Trophoblast cell (in vitro differentiated cells and primary cell): Measurements from ENCODE around the gene LAMA5.

Experiments used
- DNase-seq, 2 donors: peaks; one replicate each; pipeline ENCODE4 v3.0.0-alpha.2; 2016
- H2AFZ ChIP-seq: 2 replicates; pipeline ENCODE4 v1.6.1; 2013; ENCODE audit warnings: low read length, moderate library complexity, mild to moderate bottlenecking; ENCODE audit not compliant: insufficient read depth, poor library complexity
- H2AK5ac ChIP-seq: 2 replicates; pipeline ENCODE4 v1.6.1; 2013; ENCODE audit warnings: mild to moderate bottlenecking, low read length
- H2BK120ac ChIP-seq: 2 replicates; pipeline ENCODE4 v1.6.1; 2013; ENCODE audit warnings: low read length, mild to moderate bottlenecking, moderate library complexity; ENCODE audit not compliant: insufficient read depth, poor library complexity
- H2BK12ac ChIP-seq: 2 replicates; pipeline ENCODE4 v1.6.1; 2013; ENCODE audit warnings: mild to moderate bottlenecking, low read length, moderate library complexity
- H2BK5ac ChIP-seq: 2 replicates; pipeline ENCODE4 v1.6.1; 2013; ENCODE audit warnings: low read length, low read depth, moderate library complexity, mild to moderate bottlenecking; ENCODE audit not compliant: poor library complexity
- H3K14ac ChIP-seq: 2 replicates; pipeline ENCODE4 v1.6.1; 2013; ENCODE audit warnings: mild to moderate bottlenecking, low read length
- H3K18ac ChIP-seq: 2 replicates; pipeline ENCODE4 v1.6.1; 2013; ENCODE audit warnings: mild to moderate bottlenecking, low read length
- H3K23ac ChIP-seq: 2 replicates; pipeline ENCODE4 v1.6.1; 2013; ENCODE audit warnings: low read length
- H3K27ac ChIP-seq: 2 replicates; pipeline ENCODE4 v1.5.1; 2013; ENCODE audit warnings: low read depth, mild to moderate bottlenecking, inconsistent platforms, low read length, moderate library complexity
- H3K27me3 ChIP-seq: 2 replicates; pipeline ENCODE4 v1.6.1; 2013; ENCODE audit warnings: inconsistent platforms, mild to moderate bottlenecking, low read length, moderate library complexity; ENCODE audit not compliant: insufficient read depth
- H3K36me3 ChIP-seq, 2 experiments: 1 replicate in 1 of 2; 2 replicates in 1 of 2; pipeline ENCODE4 v1.6.1; 2013; ENCODE audit warnings: low read length in 2 of 2, mild to moderate bottlenecking in 2 of 2, moderate library complexity in 1 of 2; ENCODE audit not compliant: insufficient read depth in 2 of 2, control insufficient read depth in 1 of 2
- H3K4ac ChIP-seq: 2 replicates; pipeline ENCODE4 v1.6.1; 2013; ENCODE audit warnings: low read depth, mild to moderate bottlenecking, low read length, moderate library complexity
- H3K4me1 ChIP-seq, 2 experiments: 1 replicate in 1 of 2; 2 replicates in 1 of 2; pipeline ENCODE4 v1.6.1; 2013; ENCODE audit warnings: low read length in 2 of 2, mild to moderate bottlenecking in 2 of 2, moderate library complexity in 1 of 2; ENCODE audit not compliant: insufficient read depth in 2 of 2, control insufficient read depth in 1 of 2
- H3K4me2 ChIP-seq: 2 replicates; pipeline ENCODE4 v1.6.1; 2013; ENCODE audit warnings: inconsistent platforms, mild to moderate bottlenecking, low read length, moderate library complexity
- H3K4me3 ChIP-seq: 2 replicates; pipeline ENCODE4 v1.5.1; 2013; ENCODE audit warnings: mild to moderate bottlenecking, low read depth, low read length, inconsistent platforms
- H3K79me1 ChIP-seq: one replicate; pipeline ENCODE4 v1.6.1; 2013; ENCODE audit warnings: low read length
- H3K79me2 ChIP-seq: 2 replicates; pipeline ENCODE4 v1.6.1; 2013; ENCODE audit warnings: low read length, mild to moderate bottlenecking; ENCODE audit not compliant: control insufficient read depth, insufficient read depth, poor library complexity
- H3K9ac ChIP-seq: 2 replicates; pipeline ENCODE4 v1.6.1; 2013; ENCODE audit warnings: mild to moderate bottlenecking, low read length
- H3K9me3 ChIP-seq: 2 replicates; pipeline ENCODE4 v1.6.1; 2013; ENCODE audit warnings: low read depth, mild to moderate bottlenecking, control low read depth, inconsistent platforms, low read length; ENCODE audit not compliant: insufficient read depth
- H4K12ac ChIP-seq: 2 replicates; pipeline ENCODE4 v1.6.1; 2013; ENCODE audit warnings: low read depth, mild to moderate bottlenecking, low read length, moderate library complexity
- H4K8ac ChIP-seq: 2 replicates; pipeline ENCODE4 v1.6.1; 2013; ENCODE audit warnings: low read depth, mild to moderate bottlenecking, low read length, moderate library complexity
- H4K91ac ChIP-seq: one replicate; pipeline ENCODE4 v1.6.1; 2013; ENCODE audit warnings: low read depth, mild to moderate bottlenecking, low read length, moderate library complexity
- WGBS: extraction: QIAGEN DNeasy Blood & Tissue Kit; methylation state at CpG from one replicate; pipeline ENCODE4 v1.1.7; 2013; ENCODE audit warnings: missing lambda C conversion rate; ENCODE audit not compliant: insufficient read length, insufficient coverage; ENCODE audit errors: extremely low coverage; 5-methylcytosine and 5-hydroxymethylcytosine counted together

The LAMA5 gene

GRCh38 chr20:62335532-62335931 is 31.6 kb downstream of the LAMA5 start:
- no peak overlapping the region for H2BK12ac ChIP-seq
- H2BK120ac ChIP-seq = no peak overlapping the region
- H3K27me3 ChIP-seq = no peaks in the 10 kb centered on the region
- no peaks in the 10 kb centered on the region for H3K9me3 ChIP-seq
- no peaks in the 10 kb centered on the region for H3K79me1 ChIP-seq
- no peak overlapping the region for H3K23ac ChIP-seq
- H2BK5ac ChIP-seq = no peak overlapping the region
- peaks cover 82 to 86% of the 10 kb centered on the region in 2 experiments for H3K36me3 ChIP-seq
- DNase-seq = no peak
- no peak overlapping the region for H3K4ac ChIP-seq
- no CpG with 5 or more reads among the region's 6 CpGs for WGBS
- H2AFZ ChIP-seq = no peak overlapping the region
- H3K4me2 ChIP-seq = no peak overlapping the region
- H3K4me1 ChIP-seq = no peaks in the 10 kb centered on the region
- no peak overlapping the region for H4K91ac ChIP-seq
- no peak overlapping the region for H3K14ac ChIP-seq
- H3K4me3 ChIP-seq = no peak overlapping the region
- H4K8ac ChIP-seq = no peak overlapping the region
- H3K79me2 ChIP-seq = no peaks in the 10 kb centered on the region
- no peak overlapping the region for H3K18ac ChIP-seq
- H3K27ac ChIP-seq = no peak overlapping the region
- H2AK5ac ChIP-seq = no peak overlapping the region
- no peak overlapping the region for H3K9ac ChIP-seq
- no peak overlapping the region for H4K12ac ChIP-seq

GRCh38 chr20:62334881-62335280 is 32.2 kb downstream of the LAMA5 start:
- Histone ChIP-seq H3K9me3 (no peaks in the 10 kb centered on the region), H2AK5ac (no peak overlapping the region), H3K4ac (no peak overlapping the region), H2BK12ac (no peak overlapping the region), H2BK5ac (no peak overlapping the region), H3K23ac (no peak overlapping the region), H2BK120ac (no peak overlapping the region), H4K8ac (no peak overlapping the region), H3K79me2 (no peaks in the 10 kb centered on the region), H3K18ac (no peak overlapping the region), H4K91ac (no peak overlapping the region), H4K12ac (no peak overlapping the region), H3K9ac (no peak overlapping the region), H3K4me3 (no peak overlapping the region), H3K4me2 (no peak overlapping the region), H3K14ac (no peak overlapping the region), H3K27ac (no peak overlapping the region), H2AFZ (no peak overlapping the region), H3K79me1 (no peaks in the 10 kb centered on the region), H3K27me3 (no peaks in the 10 kb centered on the region), H3K4me1 (no peaks in the 10 kb centered on the region), H3K36me3 (peaks cover 86 to 90% of the 10 kb centered on the region in 2 experiments)
- DNase-seq = no peak
- WGBS = no CpG with 5 or more reads among the region's 13 CpGs

- Histone ChIP-seq H3K79me1 (no peaks in the 10 kb centered on the region), H3K4ac (no peak overlapping the region), H3K23ac (no peak overlapping the region), H2BK5ac (no peak overlapping the region), H3K9me3 (no peaks in the 10 kb centered on the region), H3K4me3 (no peak overlapping the region), H3K4me1 (no peaks in the 10 kb centered on the region), H3K18ac (no peak overlapping the region), H2AFZ (no peak overlapping the region), H3K9ac (no peak overlapping the region), H4K91ac (no peak overlapping the region), H2AK5ac (no peak overlapping the region), H4K8ac (no peak overlapping the region), H3K27ac (no peak overlapping the region), H3K14ac (no peak overlapping the region), H3K36me3 (peaks cover 91 to 96% of the 10 kb centered on the region in 2 experiments), H3K27me3 (no peaks in the 10 kb centered on the region), H3K4me2 (no peak overlapping the region), H4K12ac (no peak overlapping the region), H2BK12ac (no peak overlapping the region), H2BK120ac (no peak overlapping the region), H3K79me2 (no peaks in the 10 kb centered on the region)
- DNase-seq = no peak
- no CpG with 5 or more reads among the region's 37 CpGs for WGBS
Measured at GRCh38 chr20:62333820-62334595, 33.1 kb downstream of the LAMA5 start.

GRCh38 chr20:62332989-62333819 is 33.9 kb downstream of the LAMA5 start:
- H3K14ac ChIP-seq = no peak overlapping the region
- H3K18ac ChIP-seq = no peak overlapping the region
- H2AK5ac ChIP-seq = no peak overlapping the region
- no peak overlapping the region for H3K4me2 ChIP-seq
- no peak overlapping the region for H2AFZ ChIP-seq
- H3K27ac ChIP-seq = no peak overlapping the region
- H4K12ac ChIP-seq = no peak overlapping the region
- H3K4me3 ChIP-seq = no peak overlapping the region
- no peaks in the 10 kb centered on the region for H3K4me1 ChIP-seq
- H3K9ac ChIP-seq = no peak overlapping the region
- H2BK5ac ChIP-seq = no peak overlapping the region
- H4K8ac ChIP-seq = no peak overlapping the region
- H3K23ac ChIP-seq = no peak overlapping the region
- no peak overlapping the region for H2BK120ac ChIP-seq
- no peaks in the 10 kb centered on the region for H3K27me3 ChIP-seq
- H3K36me3 ChIP-seq = peaks cover 94 to 98% of the 10 kb centered on the region in 2 experiments
- DNase-seq = no peak
- H3K4ac ChIP-seq = no peak overlapping the region
- no peak overlapping the region for H2BK12ac ChIP-seq
- H3K9me3 ChIP-seq = no peaks in the 10 kb centered on the region
- WGBS = no CpG with 5 or more reads among the region's 34 CpGs
- H3K79me2 ChIP-seq = no peaks in the 10 kb centered on the region
- H3K79me1 ChIP-seq = no peaks in the 10 kb centered on the region
- no peak overlapping the region for H4K91ac ChIP-seq
